Activated CD4-positive, alpha-beta T cell treated with anti-CD3 and anti-CD28 coated beads, Interleukin-2, amount 50 U/mL, for 48 hours (primary cell): Measurements from ENCODE around the gene PTPRN2.
"Not testable (repeated sequence)": the region's sequence is repeated elsewhere in the genome, so short reads cannot be mapped to it uniquely, and the experiment has no call there.

Experiments used
- DNase-seq, 2 experiments: peaks; one replicate each; pipeline ENCODE4 v3.0.0-alpha.2; 2020

The PTPRN2 gene

GRCh38 chr7:158259141-158259540 lies 328.5 kb downstream of the PTPRN2 start:
- DNase-seq, result no peak

GRCh38 chr7:158258411-158259130 lies 329.1 kb downstream of the PTPRN2 start:
- no peak for DNase-seq

GRCh38 chr7:158257516-158258410 lies 329.9 kb downstream of the PTPRN2 start:
- no peak for DNase-seq

GRCh38 chr7:158257001-158257400 lies 330.6 kb downstream of the PTPRN2 start:
- no peak for DNase-seq

- no peak for DNase-seq
Observed at GRCh38 chr7:158256091-158256816, 331.4 kb downstream of the PTPRN2 start.

GRCh38 chr7:158255558-158255957 lies 332.1 kb downstream of the PTPRN2 start:
- DNase-seq, result no peak

GRCh38 chr7:158255156-158255555 lies 332.5 kb downstream of the PTPRN2 start:
- no peak for DNase-seq

GRCh38 chr7:158253670-158254045 lies 334.0 kb downstream of the PTPRN2 start:
- not testable (repeated sequence) for DNase-seq

- DNase-seq, result no peak
Observed at GRCh38 chr7:158252837-158253669, 334.6 kb downstream of the PTPRN2 start.

- DNase-seq, result no peak
Observed at GRCh38 chr7:158252081-158252836, 335.4 kb downstream of the PTPRN2 start.

- DNase-seq, result no peak
Observed at GRCh38 chr7:158251061-158251965, 336.3 kb downstream of the PTPRN2 start.

- no peak for DNase-seq
Observed at GRCh38 chr7:158249692-158250091, 337.9 kb downstream of the PTPRN2 start.

- DNase-seq, result no peak
Observed at GRCh38 chr7:158248816-158249215, 338.8 kb downstream of the PTPRN2 start.

GRCh38 chr7:158247758-158248487 lies 339.7 kb downstream of the PTPRN2 start:
- no peak for DNase-seq

GRCh38 chr7:158246960-158247673 lies 340.5 kb downstream of the PTPRN2 start:
- no peak for DNase-seq

GRCh38 chr7:158246272-158246959 lies 341.2 kb downstream of the PTPRN2 start:
- no peak for DNase-seq

GRCh38 chr7:158245724-158246041 lies 341.9 kb downstream of the PTPRN2 start:
- no peak for DNase-seq

- DNase-seq, result no peak
Observed at GRCh38 chr7:158244873-158245723, 342.5 kb downstream of the PTPRN2 start.
